Ammon's horn (tissue), 1 donor: ENCODE measurements around the gene PXMP4.

ENCODE experiments used
- DNase-seq: peaks from one replicate; pipeline ENCODE4 v3.0.0-alpha.2; 2016; ENCODE audit warnings: low spot score

PXMP4 gene

GRCh38 chr20:33731693-33732165, 11.6 kb upstream of the PXMP4 start, which contains the start of gene ZNF341:
ZNF341 (plus strand) TSS chr20:33731996; CDS start chr20:33732022, 26 bp downstream.
- peak; percentile 88 for DNase-seq

DNA sequence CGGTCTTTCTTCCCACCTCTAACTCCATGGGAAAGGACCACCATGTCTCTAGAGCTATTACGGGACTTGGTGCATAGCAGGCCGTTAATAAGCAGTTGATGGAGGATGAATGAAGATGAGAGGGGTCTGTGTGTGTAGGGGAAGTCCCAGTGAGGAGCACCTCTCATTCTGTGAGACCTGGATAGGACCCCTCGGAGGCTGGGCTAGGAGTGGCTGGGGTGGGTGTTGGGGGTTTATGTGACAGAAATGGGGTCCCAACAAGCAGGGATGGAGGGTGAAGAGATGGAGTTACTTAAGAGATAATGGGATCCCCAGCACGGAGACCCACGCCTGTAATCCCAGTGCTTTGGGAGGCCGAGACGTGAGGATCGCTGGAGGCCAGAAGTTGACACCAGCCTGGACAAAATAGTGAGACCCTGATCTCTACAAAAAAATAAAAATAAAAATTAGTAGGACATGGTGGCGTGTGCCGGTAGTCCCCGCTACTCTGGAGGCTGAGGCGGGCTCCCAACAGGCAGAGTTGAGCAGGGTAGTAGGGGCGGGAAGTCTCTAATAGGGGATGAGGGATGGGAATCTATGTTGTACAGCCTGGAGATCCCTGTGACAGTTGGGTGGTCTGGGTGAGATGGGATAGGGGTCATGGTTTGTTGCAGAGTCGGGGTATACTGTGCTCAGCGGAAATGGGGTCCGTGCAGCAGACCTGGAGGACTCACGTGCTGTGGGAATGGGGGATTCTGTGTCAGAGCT, 11.0 kb upstream of the PXMP4 start:
- DNase-seq, result no peak

GRCh38 chr20:33729101-33729500, 9.0 kb upstream of the PXMP4 start:
- DNase-seq, result no peak

DNA sequence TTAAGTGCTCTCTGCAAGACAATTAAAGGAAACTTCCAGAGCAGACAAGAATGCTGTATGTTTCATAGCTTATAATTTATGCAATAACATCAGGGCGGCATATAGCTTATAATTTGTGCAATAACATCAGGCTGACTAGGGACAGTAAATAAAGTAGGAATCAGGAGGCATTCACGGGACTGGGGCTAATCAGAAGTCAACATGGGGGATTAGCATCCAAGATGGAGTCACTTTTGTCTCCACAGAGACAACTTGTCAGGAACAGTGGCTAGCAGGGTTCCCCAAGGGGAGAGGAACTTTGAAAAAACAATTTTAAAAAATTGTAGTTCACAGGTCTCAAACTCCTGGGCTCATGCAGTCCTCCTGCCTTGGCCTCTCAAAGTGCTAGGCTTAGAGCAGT, 8.4 kb upstream of the PXMP4 start:
- DNase-seq, result no peak

DNA sequence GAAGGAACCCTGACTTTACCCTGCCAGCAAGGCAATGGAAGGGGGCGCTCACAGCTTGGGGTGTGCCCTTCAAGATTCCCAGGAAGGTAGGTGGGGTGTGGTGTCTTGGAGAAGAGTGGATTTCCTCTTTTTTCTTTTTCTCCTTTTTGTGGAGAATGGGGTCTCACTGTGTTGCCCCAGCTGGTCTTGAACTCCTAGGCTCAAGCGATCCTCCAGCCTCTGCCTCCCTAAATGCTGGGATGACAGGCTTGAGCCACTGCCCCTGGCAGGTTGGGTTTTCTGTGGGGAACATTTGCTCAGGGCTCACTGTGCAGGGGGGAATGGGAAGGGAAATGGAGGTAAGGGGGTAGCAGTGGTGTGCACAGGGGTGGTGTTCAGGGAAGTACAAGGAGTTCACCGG, 7.7 kb upstream of the PXMP4 start:
- no peak for DNase-seq

GRCh38 chr20:33727115-33727479, 7.0 kb upstream of the PXMP4 start:
- DNase-seq, result no peak

DNA sequence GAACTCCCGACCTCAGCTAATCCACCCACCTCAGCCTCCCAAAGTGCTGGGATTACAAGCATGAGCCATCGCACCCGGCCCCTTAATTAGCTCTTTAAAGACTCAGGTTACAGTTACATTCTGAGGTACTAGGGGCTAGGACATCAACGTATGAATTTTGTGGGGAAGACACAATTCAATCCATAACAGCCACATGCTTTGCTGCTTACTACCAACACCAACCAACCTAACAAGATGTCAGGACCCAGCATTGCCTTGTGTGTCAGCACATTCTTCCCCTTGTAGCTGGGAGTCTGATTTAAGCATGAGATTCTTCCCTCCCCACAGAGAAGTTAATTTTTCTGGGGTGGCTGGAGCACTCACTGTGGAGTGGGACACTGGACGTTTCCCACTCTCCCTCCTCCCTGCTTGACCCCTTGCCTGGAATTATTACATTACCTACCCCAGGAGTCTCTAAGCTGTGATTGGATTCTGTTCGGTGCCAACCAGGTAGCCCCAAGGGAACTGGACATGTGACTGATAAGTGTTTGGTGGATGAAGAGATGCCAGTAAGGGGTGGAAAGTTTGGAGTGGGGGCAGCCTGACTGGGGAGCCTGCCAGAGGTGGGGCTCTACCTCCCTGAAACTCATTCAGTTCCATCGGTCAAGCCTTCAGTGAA, 5.6 kb upstream of the PXMP4 start:
- no peak for DNase-seq

DNA sequence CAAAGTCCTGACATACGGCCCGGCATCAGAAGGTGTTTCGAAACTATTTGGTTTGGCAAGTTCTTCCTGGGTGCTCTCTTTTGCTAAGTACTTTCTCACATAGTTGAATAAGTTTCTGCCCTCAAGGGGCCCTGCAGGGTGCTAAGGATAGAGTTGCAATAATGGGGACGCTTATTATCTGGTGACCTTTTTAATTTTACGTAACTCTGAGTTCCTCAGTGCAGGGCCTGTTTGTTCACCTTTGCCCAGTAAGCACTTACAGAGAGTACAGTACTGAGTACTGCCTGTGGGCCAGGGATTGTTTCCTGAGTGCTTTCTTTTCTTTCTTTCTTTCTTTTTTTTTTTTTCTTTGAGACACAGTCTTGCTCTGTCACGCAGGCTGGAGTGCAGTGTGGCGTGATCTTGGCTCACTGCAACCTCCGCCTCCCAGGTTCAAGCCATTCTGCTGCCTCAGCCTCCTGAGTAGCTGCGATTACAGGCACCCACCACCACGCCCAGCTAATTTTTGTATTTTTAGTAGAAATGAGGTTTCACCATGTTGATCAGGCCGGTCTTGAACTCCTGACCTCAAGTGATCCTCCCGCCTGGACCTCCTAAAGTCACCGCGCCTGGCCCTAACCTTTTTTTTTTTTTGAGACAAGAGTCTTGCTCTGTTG, 4.5 kb upstream of the PXMP4 start:
- no peak for DNase-seq

- DNase-seq, result no peak
Measured at GRCh38 chr20:33721391-33722140, 1.5 kb upstream of the PXMP4 start.

GRCh38 chr20:33719277-33719988, 677 bp downstream of the PXMP4 start:
- no peak for DNase-seq

DNA sequence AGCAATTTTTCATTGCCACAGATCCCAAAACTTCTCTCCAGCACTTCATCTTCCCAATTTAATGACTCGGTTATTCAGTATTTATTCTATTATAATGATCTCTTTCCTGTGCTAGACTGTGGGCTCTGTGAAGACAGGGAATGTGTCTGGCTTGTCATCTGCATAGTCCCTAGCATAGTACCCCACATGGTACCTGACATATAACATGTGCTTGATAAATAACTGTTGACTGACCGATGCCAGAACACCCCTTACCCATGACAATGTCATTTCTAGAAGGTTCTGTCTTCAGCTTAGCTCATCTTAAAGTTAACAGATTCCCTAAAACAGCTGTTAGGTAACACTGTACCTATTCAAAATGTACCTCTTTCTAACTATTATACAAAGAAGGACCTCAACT, 3.6 kb downstream of the PXMP4 start:
- DNase-seq, result no peak

DNA sequence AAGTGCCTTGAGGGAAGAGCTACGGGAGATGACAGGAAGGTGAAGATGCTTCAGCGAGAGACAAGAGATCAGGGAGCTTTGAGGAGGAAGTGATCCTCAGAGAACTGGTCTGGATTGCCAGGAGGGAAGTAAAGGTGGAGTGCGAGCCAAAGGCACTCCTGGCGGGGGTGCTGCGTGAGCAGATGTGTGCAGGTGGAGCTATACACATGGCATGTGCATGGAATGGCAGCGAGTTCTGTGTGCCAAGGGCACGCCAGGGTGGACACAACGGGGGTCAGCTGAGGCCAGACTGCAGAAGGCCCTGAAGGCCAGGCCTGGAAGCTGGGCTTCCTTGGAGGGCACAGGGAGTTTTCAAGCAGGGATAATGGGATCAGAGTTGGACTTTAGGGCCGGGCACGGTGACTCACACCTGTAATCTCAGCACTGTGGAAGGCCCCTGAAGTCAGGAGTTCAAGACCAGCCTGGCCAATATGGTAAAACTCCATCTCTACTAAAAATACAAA, 6.2 kb downstream of the PXMP4 start:
- no peak for DNase-seq

- DNase-seq, result no peak
Measured at GRCh38 chr20:33711446-33711738, 8.7 kb downstream of the PXMP4 start.

DNA sequence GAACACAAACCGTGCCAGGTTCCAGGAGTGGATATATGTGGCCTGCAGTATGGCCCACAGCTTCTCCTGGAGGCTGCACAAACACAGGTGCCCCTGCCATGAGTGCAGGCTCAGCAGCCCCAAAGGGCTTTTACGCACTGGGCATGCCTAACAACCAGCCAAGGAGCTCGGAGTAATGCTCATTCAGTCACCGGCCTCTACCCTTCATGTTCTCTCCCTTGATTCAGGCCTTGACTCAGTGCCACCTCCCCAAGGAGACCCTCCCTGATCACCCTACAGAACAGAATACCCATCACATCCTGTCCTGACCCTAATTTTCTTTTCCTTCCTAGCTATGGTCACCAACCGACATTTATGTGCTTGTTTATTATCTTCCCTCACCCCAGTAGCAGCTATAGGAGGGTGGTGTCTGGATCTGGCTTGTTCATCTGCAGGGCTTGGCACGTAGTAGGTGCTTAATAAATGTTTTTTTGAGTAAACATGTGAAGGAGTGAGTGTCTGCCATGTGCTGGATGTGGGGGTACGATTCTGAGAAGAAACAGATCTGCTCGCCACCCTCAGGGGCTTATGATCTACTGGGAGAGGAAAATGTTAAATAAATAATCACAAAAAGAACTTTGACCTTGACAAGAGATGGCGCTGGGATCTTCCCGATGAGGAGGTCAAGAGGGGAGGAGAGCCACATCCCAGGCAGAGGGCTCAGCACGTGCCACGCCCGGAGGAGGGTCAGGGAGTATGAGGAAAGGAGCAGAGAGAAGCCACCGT, 9.2 kb downstream of the PXMP4 start:
- no peak for DNase-seq

- DNase-seq, result no peak
Measured at GRCh38 chr20:33709905-33710541, 10.1 kb downstream of the PXMP4 start.

GRCh38 chr20:33709398-33709797, 10.7 kb downstream of the PXMP4 start:
- DNase-seq, result no peak

GRCh38 chr20:33707668-33708067, 12.4 kb downstream of the PXMP4 start:
- no peak for DNase-seq

GRCh38 chr20:33704197-33704924, 15.7 kb downstream of the PXMP4 start:
- DNase-seq, result no peak

DNA sequence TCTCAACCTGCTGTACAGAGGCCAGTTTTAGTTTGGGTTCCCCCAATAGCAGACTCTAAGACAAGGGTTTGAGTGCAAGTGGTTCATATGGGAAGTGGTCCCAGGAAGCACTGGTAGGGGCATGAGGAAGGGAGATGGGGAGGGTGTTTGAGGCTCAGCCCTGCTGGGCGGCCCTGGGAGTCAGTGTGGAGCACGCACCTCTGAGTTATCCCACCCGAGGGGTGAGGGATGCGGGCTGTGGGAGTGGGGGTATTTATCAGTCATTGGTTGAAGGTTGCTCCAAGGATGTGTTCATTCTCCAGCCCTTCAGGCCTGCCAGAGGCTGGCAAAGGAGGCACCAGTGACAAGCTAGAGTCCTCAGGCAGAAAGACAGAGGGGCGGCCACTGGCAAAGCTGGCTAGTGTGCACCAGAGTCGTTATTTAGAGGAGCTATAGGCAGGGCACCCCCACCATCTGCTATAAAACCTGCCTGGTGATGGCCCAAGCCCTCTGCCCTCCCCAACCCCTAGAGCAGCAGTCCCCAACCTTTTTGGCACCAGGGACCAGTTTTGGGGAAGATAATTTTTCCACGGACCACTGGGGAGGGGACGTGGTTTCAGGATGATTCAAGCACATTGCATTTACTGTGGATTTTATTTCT, 16.5 kb downstream of the PXMP4 start:
- DNase-seq, result no peak
